GM23248 (cell line): ENCODE data around the gene EIF4E.

Experiments used
- EZH2 ChIP-seq: fragments of 200-600 bp; sonication (generic); IDR thresholded peaks from 2 replicates; pipeline ENCODE4 v1.6.1; 2018; ENCODE audit warnings: antibody characterized with exemption, mild to moderate bottlenecking; ENCODE audit not compliant: insufficient read depth, poor library complexity, severe bottlenecking
- EZH2phosphoT487 ChIP-seq: fragments of 200-600 bp; sonication (generic); IDR thresholded peaks from 2 replicates; pipeline ENCODE4 v1.6.1; 2018; ENCODE audit warnings: antibody characterized with exemption, moderate library complexity, mild to moderate bottlenecking, low read depth; ENCODE audit not compliant: insufficient read depth

DNA sequence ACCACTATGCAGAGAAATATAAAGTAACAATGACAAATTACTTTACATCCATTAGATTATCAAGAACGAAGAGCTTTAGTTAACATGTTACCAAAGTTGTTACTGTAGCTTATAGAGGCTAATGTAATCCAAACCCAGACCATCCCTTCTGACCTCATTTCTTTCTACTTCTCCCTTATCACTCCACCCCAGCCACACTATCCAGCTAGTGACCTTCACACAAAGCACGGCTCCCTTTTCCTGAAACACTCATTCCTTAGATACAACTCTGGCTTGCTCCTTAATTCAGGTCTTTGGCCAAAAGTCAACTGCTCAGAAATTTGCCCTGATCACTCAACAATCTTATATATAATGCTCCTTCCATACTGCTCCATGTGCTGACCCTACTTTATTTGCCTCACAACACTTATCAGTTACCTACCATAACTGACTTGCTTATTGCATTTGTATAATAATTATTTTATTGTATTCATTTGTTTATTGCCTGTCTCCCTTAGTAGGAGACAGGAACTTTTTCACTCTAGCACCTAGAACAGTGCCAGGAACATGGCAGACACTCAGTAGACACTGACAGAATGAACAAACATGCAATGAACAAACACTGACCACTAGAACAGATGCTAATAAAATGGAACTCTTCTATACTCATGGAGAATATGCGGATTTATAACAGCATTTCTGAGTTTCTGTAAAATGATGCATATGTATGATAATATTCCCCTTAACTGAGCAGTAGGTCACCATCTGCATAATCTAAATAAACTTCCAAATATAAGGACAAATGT is 67.6 kb downstream of the EIF4E start:
- TF ChIP-seq EZH2, result no peak
- TF ChIP-seq EZH2phosphoT487, result no peak
